ENCODE results near the gene ACP7. TPM values are rescaled to one million over a fixed set of nuclear protein-coding genes. Genes with fewer than 3 reads are reported as not detected.

ACP7 gene
- total and polyA plus RNA-seq, 8 donors, result not detected

DNA sequence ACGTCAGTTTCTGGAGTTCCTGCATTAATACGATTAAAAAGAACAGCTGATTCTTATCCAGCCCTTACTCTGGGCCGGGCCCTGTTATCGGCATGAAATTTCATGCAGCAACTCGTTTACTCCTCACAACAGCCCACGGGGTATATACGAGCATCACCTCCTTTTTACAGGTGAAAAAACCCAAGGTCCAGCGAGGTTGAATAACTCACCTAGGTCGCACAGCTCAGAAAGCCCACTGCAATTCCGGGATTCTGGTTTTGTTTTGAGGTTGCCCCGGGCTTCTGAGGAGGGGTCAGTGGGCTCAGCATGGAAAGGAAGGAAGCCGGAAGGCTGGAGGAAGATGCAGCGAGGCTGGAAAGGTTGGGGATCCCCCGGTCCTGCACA is 577 bp upstream of the ACP7 start:
- intact Hi-C loops (cut with DNase I; ENCODE audit: low total_unique reads), result no loop called here
- no peak for DNase-seq
- TF ChIP-seq, protein P1, sequence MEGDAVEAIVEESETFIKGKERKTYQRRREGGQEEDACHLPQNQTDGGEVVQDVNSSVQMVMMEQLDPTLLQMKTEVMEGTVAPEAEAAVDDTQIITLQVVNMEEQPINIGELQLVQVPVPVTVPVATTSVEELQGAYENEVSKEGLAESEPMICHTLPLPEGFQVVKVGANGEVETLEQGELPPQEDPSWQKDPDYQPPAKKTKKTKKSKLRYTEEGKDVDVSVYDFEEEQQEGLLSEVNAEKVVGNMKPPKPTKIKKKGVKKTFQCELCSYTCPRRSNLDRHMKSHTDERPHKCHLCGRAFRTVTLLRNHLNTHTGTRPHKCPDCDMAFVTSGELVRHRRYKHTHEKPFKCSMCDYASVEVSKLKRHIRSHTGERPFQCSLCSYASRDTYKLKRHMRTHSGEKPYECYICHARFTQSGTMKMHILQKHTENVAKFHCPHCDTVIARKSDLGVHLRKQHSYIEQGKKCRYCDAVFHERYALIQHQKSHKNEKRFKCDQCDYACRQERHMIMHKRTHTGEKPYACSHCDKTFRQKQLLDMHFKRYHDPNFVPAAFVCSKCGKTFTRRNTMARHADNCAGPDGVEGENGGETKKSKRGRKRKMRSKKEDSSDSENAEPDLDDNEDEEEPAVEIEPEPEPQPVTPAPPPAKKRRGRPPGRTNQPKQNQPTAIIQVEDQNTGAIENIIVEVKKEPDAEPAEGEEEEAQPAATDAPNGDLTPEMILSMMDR (IDR thresholded peaks at IDR 0.05), result no peak
- TF ChIP-seq POLR2AphosphoS5 (IDR thresholded peaks at IDR 0.05) (no peak), POLR2A (IDR thresholded peaks at IDR 0.05) (no peak), EP300 (IDR thresholded peaks at IDR 0.05) (no peak)
- Histone ChIP-seq H3K27ac (no peak overlapping the region), H3K9me3 (no peaks in the 10 kb centered on the region), H3K4me3 (peak overlapping the region; percentile 23 to 40 (median 32)), H3K36me3 (no peaks in the 10 kb centered on the region), H3K27me3 (peaks cover 10 to 90% (median 54%) of the 10 kb centered on the region in 3 donors), H3K4me1 (peaks cover 12 to 18% (median 15%) of the 10 kb centered on the region in 4 donors)
- 0 to 3% (median 2%) methylated on average over 14 of the region's 14 CpGs for WGBS, 5 donors

DNA sequence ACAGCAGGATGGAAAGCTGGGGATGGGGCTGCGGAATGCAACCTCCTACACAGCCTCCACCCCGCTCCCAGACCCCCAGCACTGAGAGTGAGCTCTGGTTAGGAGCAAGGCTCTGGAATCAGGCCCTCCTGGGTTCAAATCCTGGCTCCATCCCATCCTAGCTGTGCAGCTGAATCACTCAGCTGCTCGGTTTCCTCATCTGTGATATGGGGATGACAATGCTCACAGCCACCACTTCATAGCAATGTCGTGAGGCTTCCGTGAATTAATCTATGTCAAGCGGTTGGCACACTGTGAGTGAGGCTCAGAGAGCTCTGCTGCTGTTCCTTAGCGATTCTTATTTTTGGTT is 538 bp downstream of the ACP7 start:
- no peaks in the 10 kb centered on the region for H3K9me3 ChIP-seq
- H3K27me3 ChIP-seq, result peaks cover 10 to 89% (median 54%) of the 10 kb centered on the region in 3 donors
- no peaks in the 10 kb centered on the region for H3K36me3 ChIP-seq
- no peak for DNase-seq
- H3K4me3 ChIP-seq, result no peak overlapping the region
- no peak overlapping the region for H3K27ac ChIP-seq
- WGBS, 5 donors, result 52 to 70% (median 58%) methylated on average over 6 to 7 of the region's 7 CpGs
- TF ChIP-seq POLR2AphosphoS5 (IDR thresholded peaks at IDR 0.05) (no peak), EP300 (IDR thresholded peaks at IDR 0.05) (no peak), POLR2A (IDR thresholded peaks at IDR 0.05) (no peak)
- TF ChIP-seq, protein P1 (IDR thresholded peaks at IDR 0.05), result no peak
- intact Hi-C loops (cut with DNase I; ENCODE audit: low total_unique reads), result no loop called here
- H3K4me1 ChIP-seq, result peaks cover 12 to 18% (median 15%) of the 10 kb centered on the region in 4 donors

DNA sequence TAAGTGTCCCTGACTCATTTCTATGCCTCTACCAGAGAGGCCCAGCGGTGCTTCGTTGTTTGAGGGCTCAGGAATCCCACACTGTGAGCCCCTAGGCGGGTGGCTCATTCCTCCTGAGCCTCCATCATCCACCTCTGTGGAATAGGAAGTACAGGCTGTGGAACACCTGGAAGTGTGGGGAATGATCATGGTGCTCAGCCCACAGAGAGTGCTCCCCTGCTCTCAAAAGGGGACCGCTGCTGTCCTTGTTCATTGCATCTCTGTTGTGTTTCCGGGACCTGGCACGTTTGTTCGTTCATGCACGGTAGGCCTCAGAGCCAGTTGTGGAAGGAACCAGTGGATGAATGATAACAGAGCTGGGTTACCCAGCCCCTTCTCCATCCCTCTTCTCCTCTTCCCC is 1.2 kb downstream of the ACP7 start:
- H3K9me3 ChIP-seq, result no peaks in the 10 kb centered on the region
- intact Hi-C loops (cut with DNase I; ENCODE audit: low total_unique reads), result no loop called here

DNA sequence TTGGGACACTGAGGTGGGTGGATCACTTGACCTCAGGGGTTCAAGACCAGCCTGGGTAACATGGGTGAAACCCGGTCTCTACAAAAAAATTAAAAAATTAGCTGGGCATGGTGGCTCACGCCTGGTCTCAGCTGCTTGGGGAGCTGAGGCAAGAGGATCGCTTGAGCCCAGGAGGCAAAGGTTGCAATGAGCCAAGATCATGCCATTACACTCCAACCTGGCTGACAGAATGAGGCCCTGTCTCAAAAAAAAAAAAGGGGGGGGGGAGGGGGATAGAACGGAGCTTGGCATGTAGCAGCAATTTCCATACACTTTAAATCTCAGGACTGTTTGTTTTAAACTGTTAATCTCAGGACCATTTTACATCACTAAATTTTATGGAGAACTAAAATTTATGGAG is 2.2 kb downstream of the ACP7 start:
- intact Hi-C loops (cut with DNase I; ENCODE audit: low total_unique reads), result no loop called here
- TF ChIP-seq, protein P1 (IDR thresholded peaks at IDR 0.05), result no peak
- TF ChIP-seq POLR2A (IDR thresholded peaks at IDR 0.05) (no peak), EP300 (IDR thresholded peaks at IDR 0.05) (no peak), POLR2AphosphoS5 (IDR thresholded peaks at IDR 0.05) (no peak)
- H3K36me3 ChIP-seq, result no peaks in the 10 kb centered on the region
- no peak overlapping the region for H3K4me3 ChIP-seq
- H3K9me3 ChIP-seq, result no peaks in the 10 kb centered on the region
- no peak for DNase-seq
- H3K27ac ChIP-seq, result no peak overlapping the region
- H3K4me1 ChIP-seq, result peaks cover 12 to 18% (median 15%) of the 10 kb centered on the region in 4 donors
- WGBS, 5 donors, result 63 to 71% (median 70%) methylated on average over 4 of the region's 4 CpGs
- H3K27me3 ChIP-seq, result peaks cover 10 to 87% (median 51%) of the 10 kb centered on the region in 3 donors

More for the DNA sequence above, 1.2 kb downstream of the ACP7 start:
- 76 to 88% (median 84%) methylated on average over 8 of the region's 8 CpGs for WGBS, 5 donors
- Histone ChIP-seq H3K4me3 (no peak overlapping the region), H3K27ac (no peak overlapping the region), H3K36me3 (no peaks in the 10 kb centered on the region), H3K4me1 (peaks cover 12 to 18% (median 15%) of the 10 kb centered on the region in 4 donors), H3K27me3 (peaks cover 10 to 88% (median 54%) of the 10 kb centered on the region in 3 donors)
- TF ChIP-seq EP300 (IDR thresholded peaks at IDR 0.05) (no peak), POLR2A (IDR thresholded peaks at IDR 0.05) (no peak), POLR2AphosphoS5 (IDR thresholded peaks at IDR 0.05) (no peak)
- TF ChIP-seq, protein P1 (IDR thresholded peaks at IDR 0.05), result no peak
- DNase-seq, result no peak
